K562 (cell line): ENCODE data around the gene KAZN.

Source experiments
- CTCF ChIP-seq, 3 experiments: IDR thresholded peaks in 2 of 3; conservative IDR thresholded peaks in 1 of 3; 2 replicates each; pipeline ENCODE4 v1.5.1; 2011 to 2012; ENCODE audit warnings: low read length in 3 of 3, mild to moderate bottlenecking in 3 of 3, control low read depth in 2 of 3, improper control_type of control experiment in 1 of 3, inconsistent platforms in 1 of 3, low read depth in 1 of 3, mixed read lengths in 1 of 3, moderate library complexity in 1 of 3; ENCODE audit not compliant: insufficient read depth in 2 of 3
- FOXK2 ChIP-seq, 2 experiments: fragments of 450-650 bp; IDR thresholded peaks in 1 of 2; conservative IDR thresholded peaks in 1 of 2; 2 replicates each; pipeline ENCODE4 v1.6.1; 2016; ENCODE audit warnings: low read depth in 2 of 2, mild to moderate bottlenecking in 1 of 2
- MXI1 ChIP-seq: IDR thresholded peaks from 2 replicates; pipeline ENCODE4 v1.6.1; 2011; ENCODE audit warnings: low read depth, mild to moderate bottlenecking, improper control_type of control experiment, low read length
- NCOR1 ChIP-seq: fragments of 450-650 bp; IDR thresholded peaks from 2 replicates; pipeline ENCODE4 v1.6.1; 2016; ENCODE audit warnings: mild to moderate bottlenecking, moderate library complexity
- NR1H2 ChIP-seq: sonication (generic); formaldehyde crosslinking; IDR thresholded peaks from 2 replicates; pipeline ENCODE4 v1.4.0; 2020; ENCODE audit warnings: mild to moderate bottlenecking, missing genetic modification reagents
- NR3C1 ChIP-seq: sonication (generic); formaldehyde crosslinking; IDR thresholded peaks from 2 replicates; pipeline ENCODE4 v1.8.1; 2022; ENCODE audit warnings: missing genetic modification reagents
- SP2 ChIP-seq: IDR thresholded peaks from 2 replicates; pipeline ENCODE4 v1.6.1; 2011; ENCODE audit warnings: mild to moderate bottlenecking, low read depth, low read length, moderate library complexity; ENCODE audit not compliant: poor library complexity, severe bottlenecking; ENCODE audit errors: extremely low read depth
- ZNF121 ChIP-seq: sonication (generic); formaldehyde crosslinking; conservative IDR thresholded peaks from 2 replicates; pipeline ENCODE4 v1.8.0; 2022; ENCODE audit warnings: missing genetic modification reagents
- ZNF146 ChIP-seq: IDR thresholded peaks from one replicate; pipeline ENCODE4 v1.6.1; 2018; ENCODE audit warnings: missing compliant biosample characterization; ENCODE audit not compliant: unreplicated experiment
- ZNF354B ChIP-seq: fragments of 250-450 bp; sonication (Bioruptor Pico); IDR thresholded peaks from 2 replicates; pipeline ENCODE4 v1.4.0; 2020
- TF ChIP-seq, protein P1 (sequence below): IDR thresholded peaks from 2 replicates; pipeline ENCODE4 v1.6.1; 2011; ENCODE audit warnings: borderline replicate concordance, low read depth, mild to moderate bottlenecking, moderate library complexity, low read length; ENCODE audit not compliant: insufficient read depth, poor library complexity, severe bottlenecking
- TF ChIP-seq, protein P2 (sequence below): sonication (generic); formaldehyde crosslinking; IDR thresholded peaks from 2 replicates; pipeline ENCODE4 v1.8.0; 2023; ENCODE audit warnings: mild to moderate bottlenecking, missing genetic modification reagents
- TF ChIP-seq, protein P3 (sequence below): sonication (generic); formaldehyde crosslinking; IDR thresholded peaks from 2 replicates; pipeline ENCODE4 v1.8.1; 2023; ENCODE audit warnings: mild to moderate bottlenecking, missing genetic modification reagents, moderate library complexity
- TF ChIP-seq, protein P4 (sequence below): sonication (generic); formaldehyde crosslinking; IDR thresholded peaks from 2 replicates; pipeline ENCODE4 v1.8.1; 2023; ENCODE audit warnings: missing genetic modification reagents, mild to moderate bottlenecking, borderline replicate concordance

- TF ChIP-seq CTCF (IDR thresholded peaks at IDR 0.05 in 2 of 3, conservative IDR thresholded peaks at IDR 0.05 in 1 of 3; ENCODE audit: insufficient read depth in 2 of 3, low read depth in 1 of 3, low read length in 3 of 3) (no peak), NCOR1 (no peak), SP2 (no peak), NR3C1 (CRISPR knock-in tag) (no peak), FOXK2 (conservative IDR thresholded peaks at IDR 0.05 in 1 of 2, IDR thresholded peaks at IDR 0.05 in 1 of 2; ENCODE audit: low read depth in 2 of 2) (no peak), NR1H2 (no peak), MXI1 (no peak), ZNF146 (CRISPR knock-in tag) (no peak), ZNF121 (CRISPR knock-in tag) (no peak), ZNF354B (CRISPR knock-in tag) (no peak)
- TF ChIP-seq, protein P1, sequence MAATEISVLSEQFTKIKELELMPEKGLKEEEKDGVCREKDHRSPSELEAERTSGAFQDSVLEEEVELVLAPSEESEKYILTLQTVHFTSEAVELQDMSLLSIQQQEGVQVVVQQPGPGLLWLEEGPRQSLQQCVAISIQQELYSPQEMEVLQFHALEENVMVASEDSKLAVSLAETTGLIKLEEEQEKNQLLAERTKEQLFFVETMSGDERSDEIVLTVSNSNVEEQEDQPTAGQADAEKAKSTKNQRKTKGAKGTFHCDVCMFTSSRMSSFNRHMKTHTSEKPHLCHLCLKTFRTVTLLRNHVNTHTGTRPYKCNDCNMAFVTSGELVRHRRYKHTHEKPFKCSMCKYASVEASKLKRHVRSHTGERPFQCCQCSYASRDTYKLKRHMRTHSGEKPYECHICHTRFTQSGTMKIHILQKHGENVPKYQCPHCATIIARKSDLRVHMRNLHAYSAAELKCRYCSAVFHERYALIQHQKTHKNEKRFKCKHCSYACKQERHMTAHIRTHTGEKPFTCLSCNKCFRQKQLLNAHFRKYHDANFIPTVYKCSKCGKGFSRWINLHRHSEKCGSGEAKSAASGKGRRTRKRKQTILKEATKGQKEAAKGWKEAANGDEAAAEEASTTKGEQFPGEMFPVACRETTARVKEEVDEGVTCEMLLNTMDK, result no peak
- TF ChIP-seq, protein P2, sequence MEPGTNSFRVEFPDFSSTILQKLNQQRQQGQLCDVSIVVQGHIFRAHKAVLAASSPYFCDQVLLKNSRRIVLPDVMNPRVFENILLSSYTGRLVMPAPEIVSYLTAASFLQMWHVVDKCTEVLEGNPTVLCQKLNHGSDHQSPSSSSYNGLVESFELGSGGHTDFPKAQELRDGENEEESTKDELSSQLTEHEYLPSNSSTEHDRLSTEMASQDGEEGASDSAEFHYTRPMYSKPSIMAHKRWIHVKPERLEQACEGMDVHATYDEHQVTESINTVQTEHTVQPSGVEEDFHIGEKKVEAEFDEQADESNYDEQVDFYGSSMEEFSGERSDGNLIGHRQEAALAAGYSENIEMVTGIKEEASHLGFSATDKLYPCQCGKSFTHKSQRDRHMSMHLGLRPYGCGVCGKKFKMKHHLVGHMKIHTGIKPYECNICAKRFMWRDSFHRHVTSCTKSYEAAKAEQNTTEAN, result no peak
- TF ChIP-seq, protein P3, sequence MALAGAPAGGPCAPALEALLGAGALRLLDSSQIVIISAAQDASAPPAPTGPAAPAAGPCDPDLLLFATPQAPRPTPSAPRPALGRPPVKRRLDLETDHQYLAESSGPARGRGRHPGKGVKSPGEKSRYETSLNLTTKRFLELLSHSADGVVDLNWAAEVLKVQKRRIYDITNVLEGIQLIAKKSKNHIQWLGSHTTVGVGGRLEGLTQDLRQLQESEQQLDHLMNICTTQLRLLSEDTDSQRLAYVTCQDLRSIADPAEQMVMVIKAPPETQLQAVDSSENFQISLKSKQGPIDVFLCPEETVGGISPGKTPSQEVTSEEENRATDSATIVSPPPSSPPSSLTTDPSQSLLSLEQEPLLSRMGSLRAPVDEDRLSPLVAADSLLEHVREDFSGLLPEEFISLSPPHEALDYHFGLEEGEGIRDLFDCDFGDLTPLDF (CRISPR knock-in tag), result no peak
- TF ChIP-seq, protein P4, sequence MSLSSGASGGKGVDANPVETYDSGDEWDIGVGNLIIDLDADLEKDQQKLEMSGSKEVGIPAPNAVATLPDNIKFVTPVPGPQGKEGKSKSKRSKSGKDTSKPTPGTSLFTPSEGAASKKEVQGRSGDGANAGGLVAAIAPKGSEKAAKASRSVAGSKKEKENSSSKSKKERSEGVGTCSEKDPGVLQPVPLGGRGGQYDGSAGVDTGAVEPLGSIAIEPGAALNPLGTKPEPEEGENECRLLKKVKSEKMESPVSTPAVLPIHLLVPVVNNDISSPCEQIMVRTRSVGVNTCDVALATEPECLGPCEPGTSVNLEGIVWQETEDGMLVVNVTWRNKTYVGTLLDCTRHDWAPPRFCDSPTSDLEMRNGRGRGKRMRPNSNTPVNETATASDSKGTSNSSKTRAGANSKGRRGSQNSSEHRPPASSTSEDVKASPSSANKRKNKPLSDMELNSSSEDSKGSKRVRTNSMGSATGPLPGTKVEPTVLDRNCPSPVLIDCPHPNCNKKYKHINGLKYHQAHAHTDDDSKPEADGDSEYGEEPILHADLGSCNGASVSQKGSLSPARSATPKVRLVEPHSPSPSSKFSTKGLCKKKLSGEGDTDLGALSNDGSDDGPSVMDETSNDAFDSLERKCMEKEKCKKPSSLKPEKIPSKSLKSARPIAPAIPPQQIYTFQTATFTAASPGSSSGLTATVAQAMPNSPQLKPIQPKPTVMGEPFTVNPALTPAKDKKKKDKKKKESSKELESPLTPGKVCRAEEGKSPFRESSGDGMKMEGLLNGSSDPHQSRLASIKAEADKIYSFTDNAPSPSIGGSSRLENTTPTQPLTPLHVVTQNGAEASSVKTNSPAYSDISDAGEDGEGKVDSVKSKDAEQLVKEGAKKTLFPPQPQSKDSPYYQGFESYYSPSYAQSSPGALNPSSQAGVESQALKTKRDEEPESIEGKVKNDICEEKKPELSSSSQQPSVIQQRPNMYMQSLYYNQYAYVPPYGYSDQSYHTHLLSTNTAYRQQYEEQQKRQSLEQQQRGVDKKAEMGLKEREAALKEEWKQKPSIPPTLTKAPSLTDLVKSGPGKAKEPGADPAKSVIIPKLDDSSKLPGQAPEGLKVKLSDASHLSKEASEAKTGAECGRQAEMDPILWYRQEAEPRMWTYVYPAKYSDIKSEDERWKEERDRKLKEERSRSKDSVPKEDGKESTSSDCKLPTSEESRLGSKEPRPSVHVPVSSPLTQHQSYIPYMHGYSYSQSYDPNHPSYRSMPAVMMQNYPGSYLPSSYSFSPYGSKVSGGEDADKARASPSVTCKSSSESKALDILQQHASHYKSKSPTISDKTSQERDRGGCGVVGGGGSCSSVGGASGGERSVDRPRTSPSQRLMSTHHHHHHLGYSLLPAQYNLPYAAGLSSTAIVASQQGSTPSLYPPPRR, result no peak
Measured at GRCh38 chr1:14921057-14921456, 322.6 kb downstream of the KAZN start.
